ENCODE results near the gene CCDC85C.
A peak's percentile ranks its signal among the peaks of the same experiment; 100 is the strongest.

CCDC85C gene

DNA sequence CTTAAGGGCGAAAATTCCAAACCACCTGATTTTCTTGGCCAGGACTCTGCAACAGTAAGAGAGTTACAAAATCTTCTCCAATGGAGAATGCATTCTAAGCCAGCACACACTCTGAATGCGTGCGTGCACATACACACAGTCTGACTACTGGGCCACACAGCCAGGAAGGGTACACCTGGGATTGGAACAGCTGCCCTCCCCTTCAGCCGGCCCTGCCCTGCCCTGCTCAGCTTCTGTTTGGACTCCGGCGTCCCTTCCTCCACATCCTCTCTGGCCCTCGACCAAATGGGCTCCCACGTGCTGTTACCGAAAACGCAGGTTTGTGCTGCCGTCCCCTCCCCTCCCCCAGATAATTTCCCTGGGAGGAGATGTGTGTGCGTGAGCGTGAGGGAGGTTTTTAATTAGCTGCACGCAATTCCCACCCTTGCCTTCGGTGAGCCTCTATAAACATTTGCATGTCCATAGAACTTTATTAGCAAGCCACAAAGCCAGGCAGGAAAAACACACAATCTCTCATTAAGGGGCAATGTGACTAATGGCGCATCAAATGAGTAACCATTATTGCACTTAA lies 79.8 kb downstream of the CCDC85C start:
- Histone ChIP-seq H2BK5ac (ENCODE audit: low read length) (no peak overlapping the region), H4K8ac (ENCODE audit: low read depth, low read length) (no peak overlapping the region), H2AK5ac (ENCODE audit: low read length) (no peak overlapping the region), H3K4ac (ENCODE audit: low read depth, low read length) (no peak overlapping the region), H3K79me2 (ENCODE audit: control insufficient read depth, insufficient read depth, low read length) (no peaks in the 10 kb centered on the region), H3K18ac (ENCODE audit: low read length) (no peak overlapping the region), H3K4me2 (ENCODE audit: low read length) (no peak overlapping the region), H4K5ac (ENCODE audit: low read length) (no peak overlapping the region), H3K36me3 (ENCODE audit: control insufficient read depth, insufficient read depth, low read length) (no peaks in the 10 kb centered on the region), H2BK15ac (replicated peaks; ENCODE audit: low read depth) (no peak overlapping the region), H3K27ac (ENCODE audit: low read depth, low read length) (no peak overlapping the region), H3K4me1 (ENCODE audit: control insufficient read depth, low read depth, low read length) (peaks cover 9% of the 10 kb centered on the region), H3K23ac (ENCODE audit: low read length) (no peak overlapping the region), H2BK120ac (ENCODE audit: low read depth, low read length) (no peak overlapping the region), H3K9ac (ENCODE audit: low read length) (no peak overlapping the region), H3K56ac (ENCODE audit: low read length) (no peak overlapping the region), H3K4me3 (ENCODE audit: low read length) (no peak overlapping the region), H3K27me3 (ENCODE audit: insufficient read depth, low read length, poor library complexity) (no peaks in the 10 kb centered on the region), H3K79me1 (ENCODE audit: low read length) (no peaks in the 10 kb centered on the region)
- WGBS (ENCODE audit: extremely low coverage, insufficient coverage, low lambda C conversion rate), result no CpG with 5 or more reads among the region's 16 CpGs
- DNase-seq, result no peak

DNA sequence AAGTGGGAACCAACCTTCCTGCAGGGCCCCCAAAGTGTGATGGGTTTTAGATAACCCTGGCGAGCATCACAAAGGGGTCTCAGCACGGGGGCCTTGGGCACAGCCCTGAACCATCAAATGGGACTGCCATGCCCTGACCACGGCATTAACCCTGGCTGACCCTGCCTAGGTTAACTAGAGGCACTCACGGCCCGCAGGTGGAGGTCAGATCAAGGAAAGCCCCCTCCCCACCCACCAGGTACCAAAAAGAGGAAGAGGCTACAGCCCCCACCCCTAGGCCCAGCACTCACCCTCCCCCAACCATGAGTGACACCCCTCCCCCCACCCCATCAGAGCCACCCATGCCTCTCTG lies 80.3 kb downstream of the CCDC85C start:
- Histone ChIP-seq H2BK120ac (ENCODE audit: low read depth, low read length) (no peak overlapping the region), H3K18ac (ENCODE audit: low read length) (no peak overlapping the region), H3K4me3 (ENCODE audit: low read length) (no peak overlapping the region), H4K5ac (ENCODE audit: low read length) (no peak overlapping the region), H3K27me3 (ENCODE audit: insufficient read depth, low read length, poor library complexity) (no peaks in the 10 kb centered on the region), H3K4ac (ENCODE audit: low read depth, low read length) (no peak overlapping the region), H3K23ac (ENCODE audit: low read length) (peak overlapping the region; percentile 24), H3K27ac (ENCODE audit: low read depth, low read length) (no peak overlapping the region), H2AK5ac (ENCODE audit: low read length) (no peak overlapping the region), H3K56ac (ENCODE audit: low read length) (no peak overlapping the region), H3K9ac (ENCODE audit: low read length) (no peak overlapping the region), H3K4me1 (ENCODE audit: control insufficient read depth, low read depth, low read length) (peaks cover 9% of the 10 kb centered on the region), H2BK15ac (replicated peaks; ENCODE audit: low read depth) (no peak overlapping the region), H3K79me1 (ENCODE audit: low read length) (no peaks in the 10 kb centered on the region), H2BK5ac (ENCODE audit: low read length) (no peak overlapping the region), H3K36me3 (ENCODE audit: control insufficient read depth, insufficient read depth, low read length) (no peaks in the 10 kb centered on the region), H3K4me2 (ENCODE audit: low read length) (no peak overlapping the region), H4K8ac (ENCODE audit: low read depth, low read length) (no peak overlapping the region), H3K79me2 (ENCODE audit: control insufficient read depth, insufficient read depth, low read length) (no peaks in the 10 kb centered on the region)
- no peak for DNase-seq
- no CpG with 5 or more reads among the region's 5 CpGs for whole genome bisulfite sequencing (ENCODE audit: extremely low coverage, insufficient coverage, low lambda C conversion rate)

DNA sequence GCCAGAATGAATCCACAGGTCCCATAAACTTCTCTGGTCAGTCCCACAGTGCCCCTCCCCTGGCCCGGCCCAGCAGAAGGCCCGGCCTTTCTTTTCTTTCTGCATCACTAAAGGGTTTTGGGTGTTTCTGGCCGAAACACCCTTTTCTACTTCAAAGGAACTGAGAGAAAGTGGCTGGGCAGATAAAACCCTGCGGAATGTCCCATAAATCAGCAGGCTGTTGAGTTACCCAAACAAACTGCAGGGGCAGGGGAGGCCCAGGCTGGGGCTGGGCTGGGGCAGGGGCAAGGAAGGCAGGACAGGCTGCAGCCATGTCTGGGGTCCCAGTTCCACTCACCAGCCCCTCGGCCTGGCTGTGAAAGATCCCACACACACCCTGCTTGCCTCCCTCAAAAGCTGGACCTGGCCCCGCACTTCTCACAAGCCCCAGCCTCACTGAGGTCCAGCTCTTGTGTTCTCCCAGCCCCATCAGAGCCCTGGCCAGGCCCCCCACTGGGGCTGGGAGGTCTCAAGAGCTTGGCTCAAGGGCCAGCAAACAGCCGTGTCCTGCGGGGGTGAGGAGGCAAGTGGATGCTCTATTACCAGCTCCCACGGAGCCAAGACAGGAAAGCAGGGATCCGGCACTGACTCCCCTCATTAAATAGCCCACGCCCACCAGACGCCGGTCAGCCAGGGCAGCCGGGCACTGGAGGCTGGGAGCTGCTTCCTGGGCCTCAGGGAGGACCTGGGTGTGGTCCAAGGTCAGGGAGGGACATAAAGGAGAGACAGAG lies 80.9 kb downstream of the CCDC85C start:
- DNase-seq, result peak; percentile 65
- Histone ChIP-seq H2BK15ac (replicated peaks; ENCODE audit: low read depth) (no peak overlapping the region), H3K4me1 (ENCODE audit: control insufficient read depth, low read depth, low read length) (peaks cover 9% of the 10 kb centered on the region), H3K56ac (ENCODE audit: low read length) (peak overlapping the region; percentile 34), H2BK120ac (ENCODE audit: low read depth, low read length) (no peak overlapping the region), H3K27me3 (ENCODE audit: insufficient read depth, low read length, poor library complexity) (no peaks in the 10 kb centered on the region), H4K8ac (ENCODE audit: low read depth, low read length) (no peak overlapping the region), H3K79me2 (ENCODE audit: control insufficient read depth, insufficient read depth, low read length) (no peaks in the 10 kb centered on the region), H3K79me1 (ENCODE audit: low read length) (no peaks in the 10 kb centered on the region), H4K5ac (ENCODE audit: low read length) (no peak overlapping the region), H3K4me2 (ENCODE audit: low read length) (no peak overlapping the region), H3K4me3 (ENCODE audit: low read length) (no peak overlapping the region), H3K23ac (ENCODE audit: low read length) (peak overlapping the region; percentile 24), H3K4ac (ENCODE audit: low read depth, low read length) (no peak overlapping the region), H3K9ac (ENCODE audit: low read length) (no peak overlapping the region), H3K27ac (ENCODE audit: low read depth, low read length) (peak overlapping the region; percentile 44), H2BK5ac (ENCODE audit: low read length) (no peak overlapping the region), H3K18ac (ENCODE audit: low read length) (no peak overlapping the region), H3K36me3 (ENCODE audit: control insufficient read depth, insufficient read depth, low read length) (no peaks in the 10 kb centered on the region), H2AK5ac (ENCODE audit: low read length) (no peak overlapping the region)
- WGBS (ENCODE audit: extremely low coverage, insufficient coverage, low lambda C conversion rate), result no CpG with 5 or more reads among the region's 14 CpGs

DNA sequence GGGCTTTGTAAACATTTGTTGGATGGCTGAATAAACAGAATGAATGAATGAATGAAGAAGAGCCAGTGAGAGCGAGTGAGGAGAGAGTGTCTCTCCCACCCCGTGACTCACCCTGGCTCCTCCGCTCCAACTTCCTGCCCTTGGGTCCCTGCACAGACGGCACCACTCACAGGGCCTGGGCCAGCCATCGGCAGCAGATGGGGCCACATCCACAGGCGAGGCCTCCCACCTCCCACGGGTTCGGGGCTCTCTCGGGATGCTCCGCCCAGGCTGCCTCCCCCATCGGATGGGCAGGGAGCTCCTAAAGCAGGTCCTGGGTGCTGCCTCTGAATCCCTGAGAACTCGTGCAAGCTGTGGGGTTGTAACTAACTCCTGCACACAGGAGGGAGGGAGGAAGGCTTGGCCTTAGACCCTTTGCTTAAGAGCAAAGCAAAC lies 81.5 kb downstream of the CCDC85C start:
- Histone ChIP-seq H2AK5ac (ENCODE audit: low read length) (no peak overlapping the region), H3K4me2 (ENCODE audit: low read length) (no peak overlapping the region), H3K36me3 (ENCODE audit: control insufficient read depth, insufficient read depth, low read length) (no peaks in the 10 kb centered on the region), H3K27ac (ENCODE audit: low read depth, low read length) (no peak overlapping the region), H4K5ac (ENCODE audit: low read length) (no peak overlapping the region), H3K27me3 (ENCODE audit: insufficient read depth, low read length, poor library complexity) (no peaks in the 10 kb centered on the region), H3K9ac (ENCODE audit: low read length) (peak overlapping the region; percentile 24), H2BK120ac (ENCODE audit: low read depth, low read length) (no peak overlapping the region), H3K4me1 (ENCODE audit: control insufficient read depth, low read depth, low read length) (peaks cover 9% of the 10 kb centered on the region), H3K79me2 (ENCODE audit: control insufficient read depth, insufficient read depth, low read length) (no peaks in the 10 kb centered on the region), H2BK5ac (ENCODE audit: low read length) (no peak overlapping the region), H3K56ac (ENCODE audit: low read length) (peak overlapping the region; percentile 53), H3K79me1 (ENCODE audit: low read length) (no peaks in the 10 kb centered on the region), H3K4ac (ENCODE audit: low read depth, low read length) (no peak overlapping the region), H3K23ac (ENCODE audit: low read length) (no peak overlapping the region), H2BK15ac (replicated peaks; ENCODE audit: low read depth) (no peak overlapping the region), H3K18ac (ENCODE audit: low read length) (no peak overlapping the region), H4K8ac (ENCODE audit: low read depth, low read length) (no peak overlapping the region), H3K4me3 (ENCODE audit: low read length) (no peak overlapping the region)
- DNase-seq, result peak; percentile 47
- no CpG with 5 or more reads among the region's 12 CpGs for WGBS (ENCODE audit: extremely low coverage, insufficient coverage, low lambda C conversion rate)

DNA sequence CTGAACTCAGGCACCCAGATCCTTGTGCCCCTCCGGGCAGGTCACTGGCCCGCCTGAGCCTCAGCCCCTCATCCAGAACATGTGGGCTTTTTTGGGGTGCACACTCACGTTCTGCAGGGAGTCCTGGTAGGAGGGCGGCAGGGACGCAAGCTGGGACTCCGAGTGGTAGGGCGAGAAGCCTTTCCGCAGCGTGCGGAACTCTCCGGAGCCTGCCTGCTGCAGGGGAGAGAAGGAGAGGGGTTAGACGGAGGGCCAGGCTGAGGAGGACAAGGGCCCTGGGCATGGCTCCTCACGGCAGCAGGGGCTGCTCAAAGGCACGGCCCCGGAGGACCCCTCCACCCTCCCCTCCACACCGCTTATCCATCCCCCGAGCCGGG lies 82.0 kb downstream of the CCDC85C start:
- no peak for DNase-seq
- no CpG with 5 or more reads among the region's 18 CpGs for WGBS (ENCODE audit: extremely low coverage, insufficient coverage, low lambda C conversion rate)
- H3K4ac ChIP-seq (ENCODE audit: low read depth, low read length), result no peak overlapping the region
- no peak overlapping the region for H3K9ac ChIP-seq (ENCODE audit: low read length)
- no peaks in the 10 kb centered on the region for H3K79me1 ChIP-seq (ENCODE audit: low read length)
- H2BK5ac ChIP-seq (ENCODE audit: low read length), result no peak overlapping the region
- no peak overlapping the region for H4K5ac ChIP-seq (ENCODE audit: low read length)
- no peak overlapping the region for H3K4me3 ChIP-seq (ENCODE audit: low read length)
- no peak overlapping the region for H2BK15ac ChIP-seq (replicated peaks; ENCODE audit: low read depth)
- no peak overlapping the region for H3K56ac ChIP-seq (ENCODE audit: low read length)
- peaks cover 9% of the 10 kb centered on the region for H3K4me1 ChIP-seq (ENCODE audit: control insufficient read depth, low read depth, low read length)
- no peak overlapping the region for H2BK120ac ChIP-seq (ENCODE audit: low read depth, low read length)
- H3K23ac ChIP-seq (ENCODE audit: low read length), result no peak overlapping the region
- H3K79me2 ChIP-seq (ENCODE audit: control insufficient read depth, insufficient read depth, low read length), result no peaks in the 10 kb centered on the region
- H3K4me2 ChIP-seq (ENCODE audit: low read length), result no peak overlapping the region
- no peak overlapping the region for H4K8ac ChIP-seq (ENCODE audit: low read depth, low read length)
- no peaks in the 10 kb centered on the region for H3K36me3 ChIP-seq (ENCODE audit: control insufficient read depth, insufficient read depth, low read length)
- no peaks in the 10 kb centered on the region for H3K27me3 ChIP-seq (ENCODE audit: insufficient read depth, low read length, poor library complexity)
- no peak overlapping the region for H3K18ac ChIP-seq (ENCODE audit: low read length)
- H2AK5ac ChIP-seq (ENCODE audit: low read length), result no peak overlapping the region
- no peak overlapping the region for H3K27ac ChIP-seq (ENCODE audit: low read depth, low read length)
